HG03045 (cell line): ENCODE data around the gene MCF2L2.

Experiments
- ATAC-seq: cut with Tn5 transposase; IDR thresholded peaks from one replicate; pipeline ENCODE4 v1.9.1; 2021; ENCODE audit warnings: mild to moderate bottlenecking, moderate library complexity; ENCODE audit not compliant: unreplicated experiment

MCF2L2 gene

DNA sequence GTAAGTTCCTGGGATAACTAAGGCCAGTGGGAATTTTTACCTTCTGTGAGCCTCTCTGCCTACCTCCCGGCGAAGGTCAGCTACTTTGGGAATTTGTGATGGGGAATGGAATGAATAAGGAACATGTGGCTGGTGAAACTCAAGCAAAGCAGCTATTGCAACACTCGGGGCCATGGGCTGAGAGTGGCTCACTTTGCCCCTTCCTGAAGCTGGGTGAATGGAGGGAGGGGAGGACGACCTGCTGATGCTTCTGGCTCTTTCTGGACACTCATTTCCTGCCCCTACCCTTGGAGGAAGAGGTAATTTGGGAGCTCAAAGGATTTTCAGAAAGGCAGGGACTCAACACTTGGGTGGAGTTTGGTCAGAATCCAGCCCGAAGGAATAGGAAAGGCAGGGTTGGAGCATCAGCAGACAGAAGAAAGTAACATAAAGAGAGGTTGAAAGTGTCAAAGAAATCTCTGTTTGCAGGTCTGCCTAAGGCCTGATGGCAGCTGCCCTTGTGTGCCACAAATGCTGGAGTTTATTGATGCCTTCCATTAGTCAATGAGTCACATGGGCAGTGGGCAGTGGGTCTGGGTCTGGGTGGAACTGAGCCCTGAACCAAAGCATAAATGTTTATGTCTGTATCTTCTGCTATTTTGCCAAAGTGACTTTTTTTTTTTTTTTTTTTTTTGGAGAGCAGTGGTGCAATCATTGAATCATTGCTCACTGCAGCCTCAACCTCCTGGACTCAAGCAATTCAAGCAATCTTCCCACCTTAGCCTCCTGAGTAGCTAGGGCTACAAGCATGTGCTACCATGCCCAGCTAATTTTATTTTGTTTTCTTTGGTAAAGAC is 278.3 kb downstream of the MCF2L2 start:
- ATAC-seq, result no peak

DNA sequence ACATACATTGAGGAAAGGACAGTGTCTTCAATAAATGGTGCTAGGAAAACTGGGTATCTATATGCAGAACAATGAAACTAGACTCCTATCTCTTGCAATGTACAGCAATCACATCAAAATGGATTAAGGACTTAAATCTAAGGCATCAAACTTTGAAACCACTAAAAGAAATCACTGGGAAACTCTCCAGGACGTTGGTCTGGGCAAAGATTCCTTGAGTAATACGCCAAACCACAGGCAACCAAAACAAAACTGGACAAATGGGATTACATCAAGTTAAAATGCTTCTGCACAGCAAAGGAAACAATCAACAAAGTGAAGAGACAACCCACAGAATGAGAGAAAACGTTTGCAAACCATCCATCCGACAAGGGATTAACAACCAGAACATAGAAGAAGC is 280.4 kb downstream of the MCF2L2 start:
- ATAC-seq, result no peak

DNA sequence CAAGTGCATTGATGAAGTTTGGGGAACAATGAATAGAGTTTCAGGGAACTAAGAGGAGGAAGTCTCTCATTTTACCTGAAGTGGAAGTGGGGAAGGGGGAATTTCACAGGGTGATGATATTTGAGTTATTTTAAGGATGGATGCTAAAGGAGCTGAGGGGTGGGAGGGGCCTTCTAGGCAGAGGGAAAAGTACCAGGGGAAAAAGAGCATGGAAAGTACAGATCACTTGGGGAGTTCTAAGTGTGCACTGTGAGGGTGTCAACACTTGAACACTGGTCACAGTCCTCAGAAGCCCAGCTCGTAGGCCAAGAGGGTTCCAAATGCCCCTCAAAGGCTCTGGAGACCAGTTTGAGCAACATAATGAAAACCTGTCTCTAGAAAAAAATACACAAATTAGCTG is 284.1 kb downstream of the MCF2L2 start:
- no peak for ATAC-seq

DNA sequence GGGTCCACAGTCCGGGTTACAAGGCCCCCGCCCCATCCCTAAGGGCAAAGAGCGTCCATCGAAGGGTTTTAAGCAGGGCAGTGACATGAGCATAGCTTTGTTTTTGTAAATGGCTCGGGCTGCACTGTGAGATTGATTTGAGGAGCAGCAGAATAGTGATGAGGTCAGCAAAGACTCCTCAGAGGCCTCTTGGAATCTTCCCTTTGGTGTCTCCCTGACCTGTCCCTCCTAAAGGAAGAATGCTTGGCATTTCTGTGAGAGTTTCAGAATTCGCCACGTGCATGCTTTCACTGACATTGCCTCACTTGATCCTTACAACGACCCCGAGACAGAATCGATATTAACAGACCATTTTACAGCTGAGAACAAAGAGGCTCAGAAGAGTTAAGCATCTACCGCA is 286.2 kb downstream of the MCF2L2 start:
- no peak for ATAC-seq

DNA sequence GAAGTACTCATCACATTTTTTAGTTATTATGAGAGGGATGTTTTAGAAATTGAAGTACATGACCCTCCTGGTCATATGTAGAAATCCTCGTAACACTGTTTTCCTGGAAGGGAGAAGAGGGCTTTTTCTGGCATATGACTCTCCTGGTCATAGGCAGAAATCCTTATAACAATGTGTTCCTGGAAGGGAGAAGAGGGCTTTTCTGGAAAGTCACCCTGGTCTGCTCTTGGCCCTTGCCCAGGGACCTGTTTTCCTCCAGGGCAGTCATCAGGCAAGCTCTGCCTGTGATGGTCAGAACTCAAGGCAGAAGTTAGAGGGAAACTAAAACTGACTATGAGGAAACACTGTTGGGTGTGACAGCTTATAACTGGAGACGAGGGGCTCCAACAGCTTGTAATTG is 293.6 kb downstream of the MCF2L2 start:
- no peak for ATAC-seq

DNA sequence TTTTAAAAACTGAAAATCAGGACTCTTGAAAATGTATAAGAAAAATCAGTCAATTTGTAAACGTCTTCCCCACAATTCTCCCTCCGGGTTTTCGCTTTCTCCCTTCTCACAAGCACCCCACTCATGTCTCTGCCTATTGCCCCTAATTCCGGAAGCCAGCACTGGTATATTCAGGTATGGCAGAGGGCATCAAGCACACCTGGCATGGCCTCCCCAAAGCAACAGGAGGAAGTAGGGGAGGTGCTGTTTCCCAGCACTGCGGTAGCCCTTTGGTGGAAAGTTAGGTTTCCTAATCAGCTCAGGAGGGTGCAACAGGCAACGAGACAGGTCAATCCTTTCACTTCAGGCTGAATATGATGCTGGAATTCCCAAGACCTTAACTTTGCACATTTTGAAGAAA is 296.0 kb downstream of the MCF2L2 start:
- ATAC-seq, result no peak

DNA sequence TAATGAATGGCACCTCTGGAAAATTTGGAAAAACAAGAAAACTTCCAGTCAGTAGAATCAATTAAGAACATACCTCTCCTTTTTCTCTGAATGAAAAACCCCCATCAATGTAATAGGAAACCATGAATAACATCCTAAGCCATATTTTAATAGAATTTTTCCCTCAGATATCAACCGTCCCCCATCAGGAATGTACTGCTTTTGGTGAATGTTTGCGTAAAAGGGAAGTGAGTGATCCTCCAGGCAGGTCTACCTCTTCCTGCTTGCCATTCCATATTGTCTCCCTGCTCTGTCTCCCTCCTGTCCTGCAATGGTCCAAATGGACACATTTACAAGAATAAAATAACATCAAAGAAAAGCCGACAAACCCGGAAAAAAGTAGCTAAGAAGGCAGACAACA is 296.7 kb downstream of the MCF2L2 start:
- ATAC-seq, result no peak

DNA sequence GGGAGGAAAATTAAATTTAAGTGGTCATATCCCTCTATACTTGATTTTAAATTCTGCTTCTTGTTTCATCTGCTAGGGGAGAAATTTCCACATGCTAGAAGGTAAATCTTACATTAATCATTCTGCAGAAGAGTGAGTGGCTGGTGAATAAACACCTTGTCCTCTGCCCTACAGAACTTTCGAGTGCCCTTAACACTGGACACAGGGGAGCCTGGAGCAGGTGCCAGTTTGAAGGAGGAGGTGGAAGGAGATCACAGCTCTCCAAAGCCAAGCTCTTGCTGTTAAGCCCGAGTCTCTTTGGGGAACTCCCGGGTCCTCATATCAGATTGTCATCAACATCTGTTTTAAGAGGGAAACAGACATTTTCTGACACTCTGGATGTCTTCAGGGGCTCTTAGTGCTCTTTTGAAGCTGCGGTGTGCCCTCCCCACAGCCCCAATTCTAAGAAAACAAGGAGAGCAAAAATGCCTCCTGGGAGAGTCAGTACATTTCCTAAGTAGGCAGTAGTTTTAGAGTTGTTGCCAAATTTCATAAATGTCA is 297.2 kb downstream of the MCF2L2 start:
- no peak for ATAC-seq

DNA sequence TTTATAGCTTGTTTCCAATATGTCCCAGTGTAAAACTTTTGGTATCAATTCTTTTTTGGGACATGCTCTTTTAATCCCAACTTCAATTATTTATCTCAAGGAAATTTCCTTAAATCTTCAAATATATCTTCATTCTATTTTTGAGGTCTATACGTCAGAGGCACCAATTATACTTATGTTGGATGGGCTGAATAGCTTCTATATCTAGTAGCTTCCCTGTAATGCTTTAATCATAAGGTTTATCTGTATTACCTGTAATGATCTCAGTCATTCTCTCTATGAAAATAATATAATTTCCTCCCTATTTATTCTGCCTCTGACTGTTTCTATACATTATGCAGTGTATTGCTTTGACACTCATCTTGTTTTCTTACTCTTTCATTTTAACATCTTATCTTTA is 299.2 kb downstream of the MCF2L2 start:
- no peak for ATAC-seq

DNA sequence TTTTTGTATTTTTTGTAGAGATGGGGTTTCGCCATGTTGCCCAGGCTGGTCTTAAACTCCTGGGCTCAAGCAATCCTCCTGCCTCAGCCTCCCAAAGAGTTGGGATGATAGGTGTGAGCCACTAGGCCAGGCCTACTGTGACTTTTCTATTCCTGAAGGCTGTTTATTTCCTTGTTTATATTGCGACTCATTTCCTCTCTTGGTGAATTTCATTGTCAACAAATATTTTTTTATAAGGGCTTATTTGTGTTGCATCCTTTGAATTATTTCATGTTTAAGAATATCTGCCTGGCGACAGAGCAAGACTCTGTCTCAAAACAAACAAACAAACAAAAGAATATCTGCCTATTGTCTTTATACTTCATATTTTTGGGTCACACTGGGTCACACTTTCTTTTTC is 299.7 kb downstream of the MCF2L2 start:
- ATAC-seq, result no peak
